C1 segment of cervical spinal cord (tissue), 14 donors: Measurements from ENCODE around the gene TPD52L2.

Source experiments
- DNase-seq, 14 donors: peaks; one replicate each; lab custom pipeline; 2025; lab: John Stamatoyannopoulos, UW

Gene TPD52L2

GRCh38 chr20:63864978-63865640 is at the start of gene TPD52L2:
Gene TPD52L2, plus strand, starts transcription at chr20:63865270. Its CDS starts 96 bp downstream, at chr20:63865366.
- DNase-seq: peak; percentile 84 to 100 (median 96)

- DNase-seq: no peak
Observed at GRCh38 chr20:63815615-63816253, 49.3 kb upstream of the TPD52L2 start.

- DNase-seq: no peak
Observed at GRCh38 chr20:63819224-63819921, 45.7 kb upstream of the TPD52L2 start.

DNA sequence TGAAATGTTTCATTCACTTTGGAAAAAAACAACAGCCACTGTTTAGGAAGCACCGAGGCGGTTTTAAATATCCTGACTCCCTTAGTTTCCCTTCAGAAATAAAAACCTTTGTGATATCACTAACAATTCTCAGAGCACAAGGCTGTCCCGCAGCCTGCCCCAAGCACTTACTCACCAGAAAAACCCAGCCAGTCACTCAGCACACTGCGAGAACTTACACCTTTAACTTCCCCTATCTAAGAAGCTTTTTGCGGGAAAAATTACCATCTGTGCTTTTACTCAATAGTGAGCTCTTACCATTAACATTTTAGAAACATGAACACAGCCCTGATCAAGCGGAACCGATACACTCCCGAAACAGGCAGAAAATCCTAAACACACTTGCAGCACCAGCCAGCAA is 43.3 kb upstream of the TPD52L2 start:
- no peak for DNase-seq

GRCh38 chr20:63822276-63822696 is 42.8 kb upstream of the TPD52L2 start:
- peak in 8 of 14 donors; percentile 4 to 64 (median 26) for DNase-seq

- no peak for DNase-seq
Observed at GRCh38 chr20:63823691-63824311, 41.3 kb upstream of the TPD52L2 start.

- no peak for DNase-seq
Observed at GRCh38 chr20:63825331-63826118, 39.5 kb upstream of the TPD52L2 start.

- DNase-seq: no peak
Observed at GRCh38 chr20:63826753-63827152, 38.3 kb upstream of the TPD52L2 start.

GRCh38 chr20:63828124-63828523 is 36.9 kb upstream of the TPD52L2 start:
- DNase-seq: no peak

DNA sequence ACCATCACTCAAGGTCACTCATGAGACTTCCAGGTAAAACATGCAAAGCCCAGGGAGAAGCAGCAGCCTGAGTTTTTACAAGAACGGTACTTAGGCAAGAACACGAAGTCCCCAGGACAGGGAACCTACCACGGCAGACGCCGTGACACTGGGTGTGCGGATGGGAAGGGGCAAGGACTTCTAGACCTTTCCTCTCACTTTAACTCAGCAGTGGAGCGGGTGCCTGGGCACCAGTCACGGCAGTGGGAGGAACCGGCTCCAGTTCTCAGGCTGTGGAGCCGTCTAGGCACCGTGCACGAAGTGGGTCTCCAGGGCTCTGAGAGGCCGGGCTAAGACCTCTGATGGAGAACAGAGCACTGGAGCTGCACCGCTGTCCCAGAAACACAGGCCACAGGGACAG is 36.5 kb upstream of the TPD52L2 start:
- no peak for DNase-seq

DNA sequence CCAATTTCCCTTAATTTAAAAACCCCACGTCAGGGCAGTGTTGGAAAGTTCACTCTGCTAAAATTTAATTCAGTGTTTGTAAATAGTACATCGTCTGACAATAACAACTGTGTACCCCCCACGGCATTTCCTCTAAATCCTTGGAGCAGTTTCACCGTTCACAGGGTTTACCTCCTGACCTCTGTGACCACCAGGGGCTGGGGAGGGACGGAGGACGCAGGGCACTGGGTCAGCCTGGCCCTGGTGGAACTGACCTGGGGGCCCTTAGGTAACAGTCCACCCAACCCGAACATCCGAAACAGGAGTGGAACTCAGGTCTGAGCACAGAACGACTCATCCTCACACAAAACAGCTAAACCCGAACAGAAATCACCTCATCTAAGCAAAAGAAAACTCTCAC is 36.1 kb upstream of the TPD52L2 start:
- no peak for DNase-seq

GRCh38 chr20:63829603-63829944 is 35.5 kb upstream of the TPD52L2 start:
- no peak for DNase-seq

GRCh38 chr20:63829945-63830835 is 34.9 kb upstream of the TPD52L2 start:
- DNase-seq: peak in 1 of 14 donors; percentile 49

GRCh38 chr20:63830841-63831588 is 34.1 kb upstream of the TPD52L2 start, which contains the start of gene ZBTB46:
Gene ZBTB46, minus strand, starts transcription at chr20:63831264. Its CDS starts 40,507 bp downstream, at chr20:63790757.
- peak in 1 of 14 donors; percentile 26 for DNase-seq

GRCh38 chr20:63831646-63831992 is 33.5 kb upstream of the TPD52L2 start:
- no peak for DNase-seq

- no peak for DNase-seq
Observed at GRCh38 chr20:63831993-63832686, 32.9 kb upstream of the TPD52L2 start.

- DNase-seq: no peak
Observed at GRCh38 chr20:63833776-63834490, 31.1 kb upstream of the TPD52L2 start.

DNA sequence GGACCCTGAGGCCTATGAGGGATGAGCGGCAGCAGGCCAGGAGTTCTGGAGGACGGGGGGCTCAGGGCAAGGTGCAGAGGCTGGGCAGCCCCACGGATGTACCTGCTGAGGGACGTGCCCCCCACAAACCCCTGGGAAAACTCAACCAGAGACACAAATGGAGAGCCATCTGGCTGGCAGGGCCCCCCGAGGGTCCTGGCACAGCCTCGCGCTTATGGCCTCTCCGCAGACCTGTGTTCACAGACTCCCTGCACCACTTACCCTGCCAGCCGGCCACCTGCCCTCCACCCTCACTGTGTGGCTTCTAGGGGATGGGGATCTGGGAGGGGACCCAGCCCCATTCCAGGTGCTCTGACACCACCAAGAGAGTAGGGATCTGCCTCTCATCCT is 30.6 kb upstream of the TPD52L2 start:
- DNase-seq: peak in 1 of 14 donors; percentile 84
